Heart left ventricle (tissue), 13 donors: ENCODE results near the gene REXO1.
A peak's percentile ranks its signal among the peaks of the same experiment; 100 is the strongest.

ENCODE experiments used
- CTCF ChIP-seq, 12 donors: fragments of 200-600 bp; sonication (generic) in 4 of 12; IDR thresholded peaks; one replicate each; pipeline versions ENCODE4 v1.5.0 to v1.8.0; 2018 to 2022; ENCODE audit warnings: antibody characterized with exemption in 12 of 12, mild to moderate bottlenecking in 5 of 12
- POLR2A ChIP-seq, 2 donors: fragments of 450-650 bp; IDR thresholded peaks; one replicate each; pipeline ENCODE4 v1.6.1; 2017; ENCODE audit warnings: antibody characterized with exemption in 2 of 2, mild to moderate bottlenecking in 2 of 2, moderate library complexity in 2 of 2
- donor health status: ischemic (EF 13 %, LVEDD 7.1; RV severe dilation, severe dysfunction).
- donor health status: DM: no; HTN: yes; CAD: no.
- donor health status: DM: no; HTN: no; CAD: no.
- donor health status: ischemic (EF 25% LVEDD 6.9; RV normal size, moderate dysfunction).
- donor health status: ischemic (EF 25% LVEDD 5.7; RV mildly dilated, moderate dysfunction).
- donor health status: ischemic (EF 35%, LVEDD 5.7; RV mildly dilated, moderate dysfunction).
- donor health status: nonischemic (EF 11% LVEDD 7.7; RV severe dilation, severe dysfunction).
- donor health status: DM: yes; HTN: yes; CAD: no.
- donor health status: PGD.
- donor health status: ischemic (EF 29% LVEDD 5.4; RV normal size, mild dysfunction).
- donor health status: nonischemic (EF 23%, LVEDD 6.1; RV moderate dilation, normal function).

- peak in 2 of 12 donors; percentile 9 to 18 for TF ChIP-seq CTCF (IDR thresholded peaks at IDR 0.05)
- no peak for TF ChIP-seq POLR2A (IDR thresholded peaks at IDR 0.05)
Measured at GRCh38 chr19:1768248-1768647, 80.0 kb downstream of the REXO1 start.
